Endometrium (tissue), 2 donors: ENCODE data around the gene KRTAP5-2.

Experiments
- FAIRE-seq: peaks from 2 replicates; lab custom pipeline; 2012; peaks lifted over from hg19 to GRCh38; lab: Jason Lieb, UNC
- donor health status: control.
- donor health status: control.

KRTAP5-2 gene

DNA sequence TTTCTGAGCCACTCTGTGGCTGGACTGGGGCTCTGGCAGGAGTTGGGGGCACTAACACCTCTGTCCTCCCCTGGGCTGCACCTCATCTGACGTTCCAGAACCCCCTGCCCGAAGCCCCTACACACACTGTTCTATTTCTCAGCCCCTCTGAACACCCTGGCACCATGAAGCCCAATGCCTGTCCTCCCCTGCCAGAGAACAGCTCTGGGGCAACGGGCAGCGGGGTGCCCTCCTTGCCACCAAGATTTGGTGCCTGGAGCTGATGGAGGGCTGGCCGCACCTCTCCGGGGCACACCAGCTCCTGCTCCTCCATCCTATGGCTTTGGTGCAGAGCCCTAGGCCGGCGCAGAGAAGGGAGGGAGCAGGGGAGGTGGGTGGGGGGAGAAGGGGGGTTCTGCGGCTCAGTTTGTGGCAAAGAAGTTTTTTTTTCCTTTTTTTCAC is 42.4 kb downstream of the KRTAP5-2 start:
- no peak for FAIRE-seq

GRCh38 chr11:1554981-1555712 is 42.9 kb downstream of the KRTAP5-2 start:
- no peak for FAIRE-seq

GRCh38 chr11:1553808-1554594 is 44.1 kb downstream of the KRTAP5-2 start:
- FAIRE-seq, result no peak

GRCh38 chr11:1549338-1550330 is 48.5 kb downstream of the KRTAP5-2 start:
- no peak for FAIRE-seq

DNA sequence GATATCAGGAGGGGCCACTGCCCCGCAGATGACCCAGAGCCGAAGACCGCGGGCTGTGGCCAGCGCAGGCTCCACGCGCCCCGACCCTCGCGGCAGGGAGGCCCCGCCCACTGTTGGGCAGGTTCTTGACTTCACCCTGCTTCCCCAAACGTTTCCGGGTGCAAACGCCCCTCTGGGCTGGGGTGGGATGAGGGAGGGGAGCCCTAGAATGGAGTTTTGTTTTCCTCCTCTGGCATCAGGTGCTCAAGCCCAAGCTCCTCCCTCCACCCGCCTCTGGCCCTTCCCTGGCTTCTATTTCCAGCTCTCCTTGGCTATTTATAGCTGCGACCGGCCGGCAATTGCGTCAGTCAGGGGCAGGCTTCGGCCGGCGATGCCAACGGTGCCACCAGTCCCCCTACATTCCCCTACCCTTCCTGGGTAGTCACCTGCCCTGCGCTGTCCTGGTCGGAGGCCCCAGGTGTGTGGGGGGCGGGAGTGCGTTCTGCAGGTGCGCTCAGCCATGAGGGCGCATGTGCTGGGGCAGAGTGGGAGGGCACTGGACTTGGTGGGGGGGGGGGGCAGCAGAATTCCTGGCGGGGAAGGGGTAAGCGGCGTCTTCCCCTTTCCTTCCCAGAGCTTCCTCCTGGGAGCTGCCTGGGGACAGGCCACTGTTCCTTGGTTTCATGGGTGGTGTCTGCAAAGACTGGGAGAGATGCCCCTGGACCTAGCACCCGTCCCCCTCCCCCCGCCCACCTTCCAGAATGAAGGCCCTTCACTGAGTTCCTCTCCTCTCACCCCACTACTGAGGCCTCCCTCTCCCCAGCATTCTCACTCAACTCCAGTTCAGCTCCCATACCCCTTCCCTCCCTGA is 49.6 kb downstream of the KRTAP5-2 start:
- no peak for FAIRE-seq

DNA sequence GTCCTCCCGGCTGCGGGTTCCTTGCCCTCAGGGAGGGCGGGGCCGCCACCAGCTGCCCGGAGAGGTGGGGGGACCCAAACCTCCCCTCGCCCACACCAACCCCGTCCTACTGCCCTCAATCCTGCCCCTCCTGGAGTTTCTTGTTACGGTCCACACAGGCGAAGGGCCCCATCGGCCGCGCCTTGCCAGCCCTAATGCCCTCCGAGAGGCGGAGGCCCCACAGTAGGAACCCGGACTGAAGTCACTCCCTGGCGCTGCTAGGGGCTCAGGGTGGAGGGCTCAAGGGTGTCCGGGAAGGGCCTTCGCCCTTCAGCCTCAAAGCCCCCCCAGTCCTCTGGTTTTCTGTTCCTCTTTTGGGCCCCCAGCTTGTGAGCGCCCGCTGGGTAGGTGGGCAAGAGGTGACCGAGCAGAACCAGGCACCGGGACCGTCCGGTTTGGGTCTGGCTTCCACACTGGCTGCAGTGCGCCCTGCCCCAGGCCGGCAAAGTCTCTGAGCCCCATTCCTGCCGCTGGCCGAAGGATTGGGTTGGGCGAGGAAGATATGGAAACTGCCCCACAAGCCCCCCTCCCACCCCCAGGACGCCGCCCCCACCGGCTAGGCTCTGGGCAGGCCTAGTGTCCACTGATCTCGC is 50.5 kb downstream of the KRTAP5-2 start:
- no peak for FAIRE-seq
